GM20431 (cell line): ENCODE data around the gene NF1.

Experiments used
- in situ Hi-C: fragments of 300-500 bp; cut with MseI, MboI; formaldehyde crosslinking; loops from one replicate; pipeline ENCODE4 v1.15.0; 2020; ENCODE audit warnings: low sequenced_read_pairs; ENCODE audit not compliant: unreplicated experiment

NF1 gene

DNA sequence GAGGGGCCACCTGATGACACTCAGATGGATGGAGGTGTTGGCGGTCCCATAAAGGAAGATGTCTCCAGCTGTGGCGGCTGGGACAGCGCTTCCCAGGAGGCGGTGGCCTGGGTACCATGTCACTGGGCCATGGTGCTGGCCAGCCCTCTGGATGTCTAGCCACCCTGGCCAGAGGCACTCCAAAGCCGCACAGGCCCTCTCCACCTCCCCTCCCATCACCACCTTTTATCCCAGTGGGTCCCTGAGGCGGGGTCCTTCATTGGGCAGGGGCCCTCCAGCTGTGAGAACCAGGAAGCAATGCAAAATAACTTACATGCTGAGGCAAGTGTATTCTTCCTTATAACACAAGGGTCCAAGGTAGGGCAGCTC, 319.8 kb downstream of the NF1 start:
- in situ Hi-C loops = no loop called here

DNA sequence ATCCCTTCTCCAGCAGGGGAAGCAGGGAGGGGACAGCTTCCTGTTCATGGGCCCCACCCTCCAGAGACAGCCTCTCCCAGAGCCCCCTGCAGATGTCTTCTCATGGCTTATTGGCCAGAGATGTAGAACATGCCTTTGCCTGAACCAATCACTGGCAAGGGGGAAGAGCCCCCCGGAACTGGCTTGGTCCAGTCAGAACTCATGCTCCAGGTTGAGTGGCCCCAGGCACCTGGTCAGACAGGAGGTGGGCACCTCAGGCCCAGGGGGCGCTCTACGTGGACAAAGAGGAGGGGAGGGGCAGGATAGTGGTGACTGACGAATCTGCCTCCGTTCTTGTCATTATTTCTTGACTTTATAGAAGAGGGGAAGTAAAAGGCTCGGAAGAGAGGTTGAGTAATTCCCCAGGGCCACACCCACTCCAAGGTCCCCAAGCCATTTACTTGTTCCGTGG, 320.3 kb downstream of the NF1 start:
- in situ Hi-C loops = no loop called here

DNA sequence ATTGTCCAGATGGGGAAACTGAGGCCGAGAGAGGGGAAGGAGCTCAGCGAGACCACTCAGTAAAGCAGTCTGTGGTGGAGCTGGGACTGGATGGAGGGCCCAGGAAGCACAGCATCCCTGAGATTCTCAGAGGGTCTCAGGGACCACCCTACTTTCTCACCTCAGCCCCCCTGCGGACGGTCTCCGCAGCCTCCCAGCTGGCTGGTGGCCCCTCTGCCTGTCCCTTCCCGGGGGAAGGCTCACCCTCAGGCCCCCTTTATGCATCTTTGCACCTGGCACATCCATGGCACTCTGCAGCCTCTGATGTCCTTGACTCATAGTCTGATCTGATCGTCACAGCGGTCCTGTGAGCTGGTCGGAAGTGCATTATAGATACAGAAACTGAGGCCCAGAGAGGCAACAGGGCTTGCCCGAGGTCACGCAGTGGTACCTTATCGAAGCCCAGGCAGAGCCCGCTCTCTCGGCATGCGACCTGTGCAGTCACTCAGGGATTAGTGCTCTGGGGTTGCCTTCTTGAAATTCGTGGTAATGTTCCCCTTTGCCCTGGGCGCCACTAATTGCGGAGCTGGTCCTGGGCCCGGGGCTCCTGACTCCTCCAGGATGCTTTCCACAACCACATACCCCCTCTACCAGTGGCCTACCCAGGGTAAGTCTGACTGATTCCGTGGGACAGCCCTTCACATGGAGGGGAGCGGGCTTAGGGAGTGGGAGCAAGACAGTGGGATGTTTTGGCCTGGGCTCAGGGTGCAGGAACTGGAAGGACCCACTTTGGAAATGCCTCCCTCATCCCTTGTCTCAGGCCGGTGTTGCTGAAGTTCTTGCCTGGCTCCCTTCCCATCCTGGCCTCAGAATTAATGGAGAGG, 321.1 kb downstream of the NF1 start:
- in situ Hi-C loops = no loop called here

DNA sequence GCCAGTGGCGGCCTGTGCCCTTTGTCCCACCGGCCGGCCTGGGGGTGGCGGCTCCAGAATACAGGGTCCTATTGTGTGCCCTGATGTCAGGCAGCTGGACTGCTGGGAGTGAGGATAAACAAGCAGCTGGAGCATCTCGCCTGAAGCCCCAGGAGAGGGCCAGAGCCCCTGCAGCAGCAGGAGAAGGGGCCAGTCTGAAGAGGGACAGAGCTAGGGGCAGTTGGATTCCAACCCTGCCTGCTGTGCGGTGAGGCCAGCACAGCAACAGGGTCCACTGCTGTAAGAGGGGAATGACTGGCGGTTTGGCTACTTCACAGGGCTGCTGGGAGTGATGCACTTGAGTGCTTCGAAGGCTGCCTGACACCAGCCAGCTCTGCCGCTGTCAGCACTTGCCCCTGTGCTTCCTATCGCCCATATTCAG, 321.7 kb downstream of the NF1 start:
- in situ Hi-C loops = no loop called here

DNA sequence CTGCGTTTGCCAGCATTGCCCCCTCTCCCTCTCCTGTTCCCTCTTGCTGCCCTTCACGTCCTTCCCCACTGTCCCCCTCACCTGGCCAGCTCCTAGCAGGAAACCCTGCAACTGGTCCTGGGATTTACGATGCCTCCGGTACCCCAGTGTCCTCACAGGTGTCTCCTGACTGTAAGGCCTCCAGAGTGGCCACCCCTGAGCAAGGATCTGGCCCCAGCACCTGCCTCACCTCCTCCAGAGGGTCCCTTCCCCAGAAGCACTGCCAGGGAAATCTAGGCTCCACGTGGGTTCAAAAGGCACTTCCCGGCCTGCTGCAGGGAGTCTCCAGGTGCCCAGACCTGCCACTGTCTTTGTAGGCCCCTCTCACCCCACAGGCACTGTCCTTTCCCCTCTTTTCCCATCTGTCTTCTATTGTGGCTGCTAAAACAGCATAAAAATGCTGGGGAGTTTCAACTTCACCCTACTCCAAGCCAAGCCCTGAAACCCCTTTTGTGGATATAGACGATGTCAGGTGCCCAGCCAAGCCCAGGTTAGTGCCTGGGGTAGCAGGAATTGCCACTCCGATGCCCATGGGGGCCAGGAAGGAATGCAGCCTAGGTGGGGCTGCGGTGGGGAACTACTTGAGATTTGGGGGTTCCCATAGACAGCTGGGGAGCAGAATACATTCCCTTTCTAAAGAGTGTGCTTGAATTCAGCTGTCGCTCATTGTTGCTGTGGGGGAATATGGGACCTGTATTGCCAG, 322.4 kb downstream of the NF1 start:
- in situ Hi-C loops = no loop called here

DNA sequence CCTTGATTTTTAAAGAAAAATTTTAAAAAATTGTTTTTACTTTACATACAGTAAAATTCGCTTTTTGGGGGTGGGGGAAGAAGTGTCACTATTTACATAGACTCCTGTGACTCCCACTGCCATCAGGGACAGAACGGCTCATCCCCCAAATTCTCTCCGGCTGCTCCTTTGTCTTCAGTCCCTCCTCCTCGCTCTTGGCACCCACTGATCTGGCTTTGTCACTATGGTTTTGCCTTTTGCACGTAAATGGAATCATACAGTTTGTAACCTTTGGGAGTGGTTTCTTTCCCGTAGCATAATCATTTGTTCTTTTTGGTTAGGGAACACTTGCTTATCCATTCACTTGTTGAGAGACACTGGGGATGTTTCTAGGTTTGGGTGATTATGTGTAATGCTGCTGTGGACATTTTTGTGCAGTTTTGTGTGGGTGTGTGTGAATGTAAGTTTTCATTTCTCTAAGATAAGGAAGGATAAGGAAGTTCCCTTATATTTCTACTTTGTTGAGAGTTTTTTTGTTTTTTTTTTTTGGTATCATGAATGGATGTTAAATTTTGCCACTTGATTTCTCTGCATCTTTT, 324.1 kb downstream of the NF1 start:
- in situ Hi-C loops = no loop called here

DNA sequence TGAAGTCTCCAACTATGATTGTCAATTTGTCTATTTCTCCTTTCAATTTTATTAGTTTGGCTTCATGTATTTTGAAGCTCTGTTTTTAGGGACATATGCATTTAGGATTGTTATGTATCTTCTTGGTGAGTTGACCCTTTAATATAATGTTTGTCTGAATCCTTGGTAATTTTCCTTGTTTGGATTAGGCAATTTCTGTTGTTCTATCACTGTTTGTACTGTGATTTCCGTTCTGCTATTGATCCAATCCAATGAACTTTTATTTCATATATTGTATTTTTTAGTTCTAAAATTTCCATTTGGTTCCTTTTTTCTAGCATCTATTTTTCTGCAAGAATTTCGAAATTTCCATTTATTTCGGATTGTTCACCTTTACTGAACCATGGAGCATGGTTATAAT, 327.7 kb downstream of the NF1 start:
- in situ Hi-C loops = no loop called here

DNA sequence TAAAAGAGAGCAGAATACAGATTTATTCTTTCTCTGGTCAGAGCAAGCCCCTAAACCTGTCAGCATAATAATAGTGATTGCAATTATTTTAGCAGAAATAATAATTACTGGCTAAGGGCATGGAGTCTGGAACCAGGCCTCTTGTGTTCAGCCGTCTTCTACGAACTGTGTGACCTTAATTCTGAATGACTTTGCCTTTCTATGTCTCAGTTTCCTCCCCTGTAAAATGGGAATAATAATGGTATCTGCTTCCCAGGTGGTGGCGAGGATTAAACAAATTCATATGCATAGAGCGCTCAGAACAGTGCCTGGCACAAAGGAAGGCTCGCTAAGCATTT, 330.1 kb downstream of the NF1 start:
- in situ Hi-C loops = no loop called here

DNA sequence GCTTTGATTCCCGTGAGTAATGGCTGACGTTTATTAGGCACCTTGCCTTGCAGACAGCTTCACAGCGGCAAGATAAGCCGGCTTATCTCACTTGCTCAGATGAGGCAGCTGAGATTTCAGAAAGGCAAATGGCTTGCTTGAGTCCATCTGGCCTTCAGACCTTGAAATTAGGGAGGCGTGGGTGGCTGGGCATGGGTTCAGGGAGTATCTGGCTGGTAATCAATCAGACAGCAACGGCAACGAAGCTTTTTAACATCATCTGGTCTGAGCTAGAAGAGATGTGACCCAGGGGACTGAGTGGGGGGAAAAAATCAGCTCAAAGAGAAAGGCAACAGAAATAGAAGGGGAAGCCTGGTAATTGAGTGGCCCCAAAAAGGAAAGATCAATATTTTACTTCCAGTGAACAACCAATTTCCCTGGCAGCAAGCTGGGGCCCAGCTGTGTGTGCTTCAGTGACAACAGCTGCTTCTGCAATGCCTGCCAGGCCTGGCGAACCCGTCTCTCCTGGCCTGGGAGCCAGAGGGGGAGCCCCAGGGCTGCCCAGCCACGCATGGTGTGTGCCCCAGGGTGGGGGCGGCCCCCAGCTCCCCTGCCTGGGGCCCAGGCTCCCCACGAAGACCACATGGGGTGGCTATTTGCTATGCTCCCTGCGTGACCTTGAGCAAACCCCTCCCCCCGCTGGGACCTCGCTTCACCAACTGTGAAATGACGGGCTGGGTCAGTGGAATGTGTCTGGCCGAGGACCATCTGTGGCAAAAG, 330.7 kb downstream of the NF1 start:
- in situ Hi-C loops = no loop called here
